ENCODE data around the gene MTAP. TPM values are rescaled to one million over a fixed set of nuclear protein-coding genes. Genes with fewer than 3 reads are reported as not detected.
A peak's percentile ranks its signal among the peaks of the same experiment; 100 is the strongest.

Gene MTAP
- total RNA-seq, 5 donors from 2014 or later (not counting 1 experiment from before 2014, with no cell fraction given), result 32.0 to 41.9 (median 34.6) TPM

- peak in 30 of 35 experiments; percentile 2 to 77 (median 31) for DNase-seq
- no peaks in the 10 kb centered on the region for H3K36me3 ChIP-seq (ENCODE audit: control insufficient read depth in 2 of 2, extremely low read depth in 1 of 2, insufficient read depth in 1 of 2, low read length in 1 of 2)
- Mint-ChIP-seq H3K4me3 (peak overlapping the region; percentile 19 to 53 (median 26)), H3K4me1 (peaks cover 29 to 35% (median 29%) of the 10 kb centered on the region in 3 donors), H3K27me3 (no peaks in the 10 kb centered on the region), H3K36me3 (peaks cover 11% of the 10 kb centered on the region), H3K27ac (peak overlapping the region; percentile 75 to 85), H3K9me3 (peaks cover 25 to 31% (median 25%) of the 10 kb centered on the region in 3 donors)
- 17% methylated on average over 1 of the region's 4 CpGs for whole genome bisulfite sequencing (ENCODE audit: insufficient coverage)
- H3K4me1 ChIP-seq (ENCODE audit: control insufficient read depth in 1 of 2, extremely low read depth in 1 of 2, insufficient read depth in 2 of 2, low read length in 2 of 2), result peaks cover 5 to 13% of the 10 kb centered on the region in 2 experiments
- H3K27me3 ChIP-seq (replicated peaks in 1 of 2; ENCODE audit: control insufficient read depth in 2 of 2, extremely low read depth in 1 of 2, insufficient read depth in 2 of 2, low read length in 1 of 2), result no peaks in the 10 kb centered on the region
- peak; percentile 77 to 91 (median 83) for ATAC-seq (replicated peaks in 1 of 4)
- no peaks in the 10 kb centered on the region for H3K9me3 ChIP-seq
- H3K4me3 ChIP-seq (ENCODE audit: control insufficient read depth in 1 of 2, extremely low read depth in 1 of 2, low read length in 1 of 2), result no peak overlapping the region
- CTCF ChIA-PET, result interaction anchor here in 1 of 2 donors (1.0 kb wide), 1 partner anchor 88 kb away, joined by 4 read pairs; no protein-coding TSS in a partner anchor
- POLR2A ChIA-PET, result interaction anchor here in 1 of 2 donors (0.5 to 0.7 kb wide), 2 partner anchors 25 to 110 kb away, joined by 3 read pairs; no protein-coding TSS in a partner anchor
- peak overlapping the region; percentile 71 for H3K27ac ChIP-seq (ENCODE audit: low read length)
Observed at GRCh38 chr9:21919377-21920362, 117.2 kb downstream of the MTAP start.

- ATAC-seq (replicated peaks in 1 of 4) (no peak), DNase-seq (no peak)
- Mint-ChIP-seq H3K9me3 (peaks cover 3 to 12% (median 7%) of the 10 kb centered on the region in 3 donors), H3K4me1 (peaks cover 26 to 33% (median 27%) of the 10 kb centered on the region in 3 donors), H3K36me3 (peaks cover 4% of the 10 kb centered on the region), H3K4me3 (no peak overlapping the region), H3K27me3 (no peaks in the 10 kb centered on the region), H3K27ac (no peak overlapping the region)
- no peaks in the 10 kb centered on the region for H3K36me3 ChIP-seq (ENCODE audit: control insufficient read depth in 2 of 2, extremely low read depth in 1 of 2, insufficient read depth in 1 of 2, low read length in 1 of 2)
- H3K4me3 ChIP-seq (ENCODE audit: control insufficient read depth in 1 of 2, extremely low read depth in 1 of 2, low read length in 1 of 2), result no peak overlapping the region
- peaks cover 5 to 13% of the 10 kb centered on the region in 2 experiments for H3K4me1 ChIP-seq (ENCODE audit: control insufficient read depth in 1 of 2, extremely low read depth in 1 of 2, insufficient read depth in 2 of 2, low read length in 2 of 2)
- H3K27me3 ChIP-seq (replicated peaks in 1 of 2; ENCODE audit: control insufficient read depth in 2 of 2, extremely low read depth in 1 of 2, insufficient read depth in 2 of 2, low read length in 1 of 2), result no peaks in the 10 kb centered on the region
- POLR2A ChIA-PET, result interaction anchor here (0.6 kb wide), 2 partner anchors 11 to 53 kb away, joined by 3 read pairs; no protein-coding TSS in a partner anchor
- no peaks in the 10 kb centered on the region for H3K9me3 ChIP-seq
- no CpG with 5 or more reads among the region's 1 CpG for WGBS (ENCODE audit: insufficient coverage)
- H3K27ac ChIP-seq (ENCODE audit: low read length), result no peak overlapping the region
- CTCF ChIA-PET, result interaction anchor here in 1 of 2 donors (0.6 kb wide), 1 partner anchor 74 kb away, joined by 3 read pairs; no protein-coding TSS in a partner anchor
Observed at GRCh38 chr9:21923694-21924093, 121.3 kb downstream of the MTAP start.

GRCh38 chr9:21927752-21928151 is 125.3 kb downstream of the MTAP start:
- H3K36me3 ChIP-seq (ENCODE audit: control insufficient read depth in 2 of 2, extremely low read depth in 1 of 2, insufficient read depth in 1 of 2, low read length in 1 of 2), result no peaks in the 10 kb centered on the region
- peaks cover 28% of the 10 kb centered on the region for H3K36me3 Mint-ChIP-seq
- ATAC-seq (replicated peaks in 1 of 4) (no peak), DNase-seq (no peak)
- H3K4me3 ChIP-seq (ENCODE audit: control insufficient read depth in 1 of 2, extremely low read depth in 1 of 2, low read length in 1 of 2), result no peak overlapping the region
- H3K9me3 ChIP-seq, result no peaks in the 10 kb centered on the region
- peaks cover 2 to 5% (median 3%) of the 10 kb centered on the region in 3 donors for H3K4me1 Mint-ChIP-seq
- ChIA-PET CTCF (interaction anchor here in 1 of 2 donors (1.2 kb wide), 1 partner anchor 111 kb away, joined by 3 read pairs; no protein-coding TSS in a partner anchor), POLR2A (no interaction called here)
- H3K9me3 Mint-ChIP-seq, result peaks cover 0 to 4% (median 0%) of the 10 kb centered on the region in 3 donors
- no peak overlapping the region for H3K27ac ChIP-seq (ENCODE audit: low read length)
- no peaks in the 10 kb centered on the region for H3K27me3 ChIP-seq (replicated peaks in 1 of 2; ENCODE audit: control insufficient read depth in 2 of 2, extremely low read depth in 1 of 2, insufficient read depth in 2 of 2, low read length in 1 of 2)
- H3K4me3 Mint-ChIP-seq, result no peak overlapping the region
- peaks cover 0 to 3% of the 10 kb centered on the region in 2 donors for H3K27me3 Mint-ChIP-seq
- no peaks in the 10 kb centered on the region for H3K4me1 ChIP-seq (ENCODE audit: control insufficient read depth in 1 of 2, extremely low read depth in 1 of 2, insufficient read depth in 2 of 2, low read length in 2 of 2)
- H3K27ac Mint-ChIP-seq, result no peak overlapping the region

- peaks cover 30% of the 10 kb centered on the region for H3K36me3 Mint-ChIP-seq
- no peaks in the 10 kb centered on the region for H3K4me1 Mint-ChIP-seq
- H3K4me3 Mint-ChIP-seq, result no peak overlapping the region
- Histone ChIP-seq H3K27ac (ENCODE audit: low read length) (no peak overlapping the region), H3K4me3 (ENCODE audit: control insufficient read depth in 1 of 2, extremely low read depth in 1 of 2, low read length in 1 of 2) (no peak overlapping the region), H3K4me1 (ENCODE audit: control insufficient read depth in 1 of 2, extremely low read depth in 1 of 2, insufficient read depth in 2 of 2, low read length in 2 of 2) (no peaks in the 10 kb centered on the region), H3K36me3 (ENCODE audit: control insufficient read depth in 2 of 2, extremely low read depth in 1 of 2, insufficient read depth in 1 of 2, low read length in 1 of 2) (no peaks in the 10 kb centered on the region), H3K27me3 (replicated peaks in 1 of 2; ENCODE audit: control insufficient read depth in 2 of 2, extremely low read depth in 1 of 2, insufficient read depth in 2 of 2, low read length in 1 of 2) (no peaks in the 10 kb centered on the region), H3K9me3 (no peaks in the 10 kb centered on the region)
- peaks cover 0 to 3% of the 10 kb centered on the region in 2 donors for H3K27me3 Mint-ChIP-seq
- ATAC-seq (replicated peaks in 1 of 4) (no peak), DNase-seq (no peak)
- 75% methylated on average over 1 of the region's 1 CpG for WGBS (ENCODE audit: insufficient coverage)
- no peak overlapping the region for H3K27ac Mint-ChIP-seq
- no peaks in the 10 kb centered on the region for H3K9me3 Mint-ChIP-seq
- CTCF ChIA-PET, result no interaction called here
- POLR2A ChIA-PET, result no interaction called here
Observed at GRCh38 chr9:21931428-21931827, 129.0 kb downstream of the MTAP start.

GRCh38 chr9:21933281-21933680 is 130.8 kb downstream of the MTAP start:
- Mint-ChIP-seq H3K4me3 (no peak overlapping the region), H3K27ac (no peak overlapping the region), H3K27me3 (peaks cover 0 to 3% of the 10 kb centered on the region in 2 donors), H3K9me3 (no peaks in the 10 kb centered on the region), H3K36me3 (peaks cover 30% of the 10 kb centered on the region), H3K4me1 (no peaks in the 10 kb centered on the region)
- no peaks in the 10 kb centered on the region for H3K36me3 ChIP-seq (ENCODE audit: control insufficient read depth in 2 of 2, extremely low read depth in 1 of 2, insufficient read depth in 1 of 2, low read length in 1 of 2)
- H3K9me3 ChIP-seq, result no peaks in the 10 kb centered on the region
- DNase-seq (no peak), ATAC-seq (replicated peaks in 1 of 4) (no peak)
- ChIA-PET CTCF (interaction anchor here in 1 of 2 donors (0.5 to 0.6 kb wide), 2 partner anchors 31 to 75 kb away, joined by 3 to 4 read pairs; no protein-coding TSS in a partner anchor), POLR2A (interaction anchor here in 1 of 2 donors (0.7 kb wide), 1 partner anchor 10 kb away, joined by 3 read pairs; no protein-coding TSS in a partner anchor)
- H3K4me1 ChIP-seq (ENCODE audit: control insufficient read depth in 1 of 2, extremely low read depth in 1 of 2, insufficient read depth in 2 of 2, low read length in 2 of 2), result no peaks in the 10 kb centered on the region
- no peaks in the 10 kb centered on the region for H3K27me3 ChIP-seq (replicated peaks in 1 of 2; ENCODE audit: control insufficient read depth in 2 of 2, extremely low read depth in 1 of 2, insufficient read depth in 2 of 2, low read length in 1 of 2)
- H3K4me3 ChIP-seq (ENCODE audit: control insufficient read depth in 1 of 2, extremely low read depth in 1 of 2, low read length in 1 of 2), result no peak overlapping the region
- no peak overlapping the region for H3K27ac ChIP-seq (ENCODE audit: low read length)

GRCh38 chr9:21933865-21934264 is 131.4 kb downstream of the MTAP start:
- Histone ChIP-seq H3K4me3 (ENCODE audit: control insufficient read depth in 1 of 2, extremely low read depth in 1 of 2, low read length in 1 of 2) (no peak overlapping the region), H3K36me3 (ENCODE audit: control insufficient read depth in 2 of 2, extremely low read depth in 1 of 2, insufficient read depth in 1 of 2, low read length in 1 of 2) (no peaks in the 10 kb centered on the region), H3K27ac (ENCODE audit: low read length) (no peak overlapping the region), H3K4me1 (ENCODE audit: control insufficient read depth in 1 of 2, extremely low read depth in 1 of 2, insufficient read depth in 2 of 2, low read length in 2 of 2) (no peaks in the 10 kb centered on the region), H3K9me3 (no peaks in the 10 kb centered on the region), H3K27me3 (replicated peaks in 1 of 2; ENCODE audit: control insufficient read depth in 2 of 2, extremely low read depth in 1 of 2, insufficient read depth in 2 of 2, low read length in 1 of 2) (no peaks in the 10 kb centered on the region)
- no CpG with 5 or more reads among the region's 2 CpGs for WGBS (ENCODE audit: insufficient coverage)
- H3K27ac Mint-ChIP-seq, result no peak overlapping the region
- H3K4me1 Mint-ChIP-seq, result no peaks in the 10 kb centered on the region
- ChIA-PET POLR2A (interaction anchor here in 1 of 2 donors (0.5 to 0.7 kb wide), 2 partner anchors 10 to 44 kb away, joined by 3 read pairs; no protein-coding TSS in a partner anchor), CTCF (interaction anchor here in 1 of 2 donors (0.5 to 0.6 kb wide), 2 partner anchors 30 to 75 kb away, joined by 3 to 4 read pairs; no protein-coding TSS in a partner anchor)
- DNase-seq, result no peak
- H3K9me3 Mint-ChIP-seq, result no peaks in the 10 kb centered on the region
- peaks cover 30% of the 10 kb centered on the region for H3K36me3 Mint-ChIP-seq
- peaks cover 0 to 3% of the 10 kb centered on the region in 2 donors for H3K27me3 Mint-ChIP-seq
- H3K4me3 Mint-ChIP-seq, result no peak overlapping the region
- no peak for ATAC-seq (replicated peaks in 1 of 4)

Data from T-cell (primary cell).